WTC11 (cell line): ENCODE data around the gene YIF1B.

Experiments
- ATF2 ChIP-seq: sonication (generic); formaldehyde crosslinking; IDR thresholded peaks from 2 replicates; pipeline ENCODE4 v1.8.1; 2022; ENCODE audit warnings: low read depth, missing genetic modification reagents, borderline replicate concordance
- CREB1 ChIP-seq: sonication (generic); formaldehyde crosslinking; IDR thresholded peaks from 2 replicates; pipeline ENCODE4 v1.8.0; 2023; ENCODE audit warnings: mild to moderate bottlenecking, missing genetic modification reagents
- CTCF ChIP-seq: fragments of 200-600 bp; IDR thresholded peaks from 2 replicates; pipeline ENCODE4 v1.8.0; 2022; ENCODE audit warnings: antibody characterized with exemption
- IRF2 ChIP-seq: sonication (generic); formaldehyde crosslinking; IDR thresholded peaks from 2 replicates; pipeline ENCODE4 v1.8.0; 2022; ENCODE audit warnings: low read depth, missing genetic modification reagents, borderline replicate concordance
- JUN ChIP-seq: sonication (generic); formaldehyde crosslinking; IDR thresholded peaks from 2 replicates; pipeline ENCODE4 v1.8.0; 2023; ENCODE audit warnings: mild to moderate bottlenecking, missing genetic modification reagents
- MAX ChIP-seq: sonication (generic); formaldehyde crosslinking; IDR thresholded peaks from 2 replicates; pipeline ENCODE4 v1.8.0; 2022; ENCODE audit warnings: mild to moderate bottlenecking, missing genetic modification reagents
- NR2C2 ChIP-seq: sonication (generic); formaldehyde crosslinking; IDR thresholded peaks from 2 replicates; pipeline ENCODE4 v1.8.0; 2022; ENCODE audit warnings: mild to moderate bottlenecking, missing genetic modification reagents
- PRDM15 ChIP-seq: sonication (generic); formaldehyde crosslinking; IDR thresholded peaks from 2 replicates; pipeline ENCODE4 v1.8.0; 2022; ENCODE audit warnings: missing genetic modification reagents
- PRRX2 ChIP-seq: fragments of 250-450 bp; sonication (Bioruptor Pico); IDR thresholded peaks from 2 replicates; pipeline ENCODE4 v1.8.0; 2021; ENCODE audit warnings: mild to moderate bottlenecking

GRCh38 chr19:38335949-38336637 is 20.3 kb upstream of the YIF1B start:
- no peak for TF ChIP-seq JUN (CRISPR knock-in tag)
- TF ChIP-seq PRRX2 (CRISPR knock-in tag), result no peak
- no peak for TF ChIP-seq CTCF
- TF ChIP-seq PRDM15 (CRISPR knock-in tag), result no peak
- no peak for TF ChIP-seq IRF2 (CRISPR knock-in tag)
- TF ChIP-seq CREB1 (CRISPR knock-in tag), result no peak
- TF ChIP-seq NR2C2, result no peak
- TF ChIP-seq MAX (CRISPR knock-in tag), result no peak; the same call in 1 of the 2 replicates
- no peak for TF ChIP-seq ATF2 (CRISPR knock-in tag)
